Measurements from ENCODE around the gene JMJD4.
"Not testable (repeated sequence)": the region's sequence is repeated elsewhere in the genome, so short reads cannot be mapped to it uniquely, and the experiment has no call there.

JMJD4 gene

DNA sequence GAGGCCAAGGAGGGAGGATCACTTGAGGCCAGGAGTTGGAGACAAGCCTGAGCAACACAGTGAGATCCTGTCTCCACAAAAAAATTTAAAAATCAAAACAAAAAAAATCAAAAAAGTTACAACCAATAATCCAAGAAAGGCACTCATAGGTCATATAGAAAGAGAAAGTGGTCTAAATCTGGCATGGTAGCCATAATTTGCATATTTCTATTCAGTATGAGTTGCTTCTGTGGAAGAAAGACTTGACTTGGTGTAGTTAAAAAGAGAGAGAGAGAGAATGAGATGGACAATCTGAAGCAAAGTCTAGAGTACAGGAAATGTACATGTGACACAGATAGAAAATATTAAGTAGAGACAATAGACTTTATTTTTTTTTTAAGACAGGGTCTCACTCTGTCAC, 22.5 kb downstream of the JMJD4 start:
- no peak overlapping the region for H3K4me3 ChIP-seq (ENCODE audit: low read depth, low read length)
- no peak for DNase-seq (ENCODE audit: low read depth)
- TF ChIP-seq, protein P1, sequence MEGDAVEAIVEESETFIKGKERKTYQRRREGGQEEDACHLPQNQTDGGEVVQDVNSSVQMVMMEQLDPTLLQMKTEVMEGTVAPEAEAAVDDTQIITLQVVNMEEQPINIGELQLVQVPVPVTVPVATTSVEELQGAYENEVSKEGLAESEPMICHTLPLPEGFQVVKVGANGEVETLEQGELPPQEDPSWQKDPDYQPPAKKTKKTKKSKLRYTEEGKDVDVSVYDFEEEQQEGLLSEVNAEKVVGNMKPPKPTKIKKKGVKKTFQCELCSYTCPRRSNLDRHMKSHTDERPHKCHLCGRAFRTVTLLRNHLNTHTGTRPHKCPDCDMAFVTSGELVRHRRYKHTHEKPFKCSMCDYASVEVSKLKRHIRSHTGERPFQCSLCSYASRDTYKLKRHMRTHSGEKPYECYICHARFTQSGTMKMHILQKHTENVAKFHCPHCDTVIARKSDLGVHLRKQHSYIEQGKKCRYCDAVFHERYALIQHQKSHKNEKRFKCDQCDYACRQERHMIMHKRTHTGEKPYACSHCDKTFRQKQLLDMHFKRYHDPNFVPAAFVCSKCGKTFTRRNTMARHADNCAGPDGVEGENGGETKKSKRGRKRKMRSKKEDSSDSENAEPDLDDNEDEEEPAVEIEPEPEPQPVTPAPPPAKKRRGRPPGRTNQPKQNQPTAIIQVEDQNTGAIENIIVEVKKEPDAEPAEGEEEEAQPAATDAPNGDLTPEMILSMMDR (conservative IDR thresholded peaks at IDR 0.05; ENCODE audit: low read depth, low read length) = no peak

- not testable (repeated sequence) for H3K4me3 ChIP-seq (ENCODE audit: low read depth, low read length); DNase-seq (ENCODE audit: low read depth)
Measured at GRCh38 chr1:227710474-227710873, 24.6 kb downstream of the JMJD4 start.

GRCh38 chr1:227709451-227709850, 25.7 kb downstream of the JMJD4 start:
- no peak for DNase-seq (ENCODE audit: low read depth)
- TF ChIP-seq, protein P1 (conservative IDR thresholded peaks at IDR 0.05; ENCODE audit: low read depth, low read length) = no peak
- H3K4me3 ChIP-seq (ENCODE audit: low read depth, low read length) = no peak overlapping the region

- TF ChIP-seq, protein P1 (conservative IDR thresholded peaks at IDR 0.05; ENCODE audit: low read depth, low read length) = no peak
- no peak overlapping the region for H3K4me3 ChIP-seq (ENCODE audit: low read depth, low read length)
- no peak for DNase-seq (ENCODE audit: low read depth)
Measured at GRCh38 chr1:227707846-227708245, 27.3 kb downstream of the JMJD4 start.

DNA sequence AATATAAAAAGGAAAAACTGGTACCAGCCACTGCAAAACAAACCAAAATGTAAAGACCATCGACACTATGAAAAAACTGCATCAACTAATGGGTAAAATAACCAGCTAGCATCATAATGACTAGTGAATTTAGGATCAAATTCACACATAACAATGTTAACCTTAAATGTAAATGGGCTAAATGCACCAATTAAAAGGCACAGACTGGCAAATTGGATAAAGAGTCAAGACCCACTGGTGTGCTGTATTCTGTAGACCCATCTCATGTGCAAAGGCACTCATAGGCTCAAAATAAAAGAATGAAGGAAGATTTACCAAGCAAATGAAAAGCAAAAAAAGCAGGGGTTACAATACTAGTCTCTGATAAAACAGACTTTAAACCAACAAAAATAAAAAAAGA, 33.5 kb downstream of the JMJD4 start:
- H3K4me3 ChIP-seq (ENCODE audit: low read depth, low read length); DNase-seq (ENCODE audit: low read depth): not testable (repeated sequence)

- H3K4me3 ChIP-seq (ENCODE audit: low read depth, low read length) = no peak overlapping the region
- DNase-seq (ENCODE audit: low read depth) = no peak
- TF ChIP-seq, protein P1 (conservative IDR thresholded peaks at IDR 0.05; ENCODE audit: low read depth, low read length) = no peak
Measured at GRCh38 chr1:227697321-227697864, 37.7 kb downstream of the JMJD4 start.

DNA sequence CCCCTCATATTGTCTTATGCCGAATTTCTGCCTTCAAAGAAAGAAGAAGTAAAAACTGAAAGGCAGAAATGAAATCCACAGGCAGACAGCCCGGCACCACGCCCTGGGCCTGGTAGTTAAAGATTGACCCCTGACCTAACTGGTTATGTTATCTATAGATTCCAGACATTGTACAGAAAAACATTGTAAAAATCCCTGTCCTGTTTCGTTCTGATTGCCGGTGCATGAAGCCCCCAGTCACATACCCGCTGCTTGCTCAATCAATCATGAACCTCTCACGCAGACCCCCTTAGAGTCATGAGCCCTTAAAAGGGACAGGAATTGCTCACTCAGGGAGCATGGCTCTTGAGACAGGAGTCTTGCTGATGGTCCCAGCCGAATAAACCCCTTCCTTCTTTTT, 49.3 kb downstream of the JMJD4 start:
- TF ChIP-seq, protein P1 (conservative IDR thresholded peaks at IDR 0.05; ENCODE audit: low read depth, low read length) = no peak
- no peak overlapping the region for H3K4me3 ChIP-seq (ENCODE audit: low read depth, low read length)
- no peak for DNase-seq (ENCODE audit: low read depth)
